C4-2B (cell line): ENCODE results near the gene BACE1-AS.
A peak's percentile ranks its signal among the peaks of the same experiment; 100 is the strongest.

Experiments used
- H3K27ac ChIP-seq: fragments of 450-650 bp; 2 replicates; pipeline ENCODE4 v1.5.1; 2017
- CTCF ChIP-seq: fragments of 450-650 bp; conservative IDR thresholded peaks from 2 replicates; pipeline ENCODE4 v1.5.1; 2017; ENCODE audit warnings: mild to moderate bottlenecking
- ZFX ChIP-seq: fragments of 450-650 bp; IDR thresholded peaks from 2 replicates; pipeline ENCODE4 v1.6.1; 2017

Gene BACE1-AS

GRCh38 chr11:117302228-117302627 is 11.1 kb downstream of the BACE1-AS start:
- no peak overlapping the region for H3K27ac ChIP-seq
- TF ChIP-seq ZFX = no peak
- no peak for TF ChIP-seq CTCF

GRCh38 chr11:117303101-117303500 is 12.0 kb downstream of the BACE1-AS start:
- no peak overlapping the region for H3K27ac ChIP-seq
- TF ChIP-seq ZFX (no peak), CTCF (no peak)

GRCh38 chr11:117303646-117304315 is 12.6 kb downstream of the BACE1-AS start:
- no peak for TF ChIP-seq CTCF
- TF ChIP-seq ZFX = no peak
- no peak overlapping the region for H3K27ac ChIP-seq

GRCh38 chr11:117305145-117305544 is 14.0 kb downstream of the BACE1-AS start:
- TF ChIP-seq ZFX = no peak
- no peak for TF ChIP-seq CTCF
- H3K27ac ChIP-seq = no peak overlapping the region

GRCh38 chr11:117309310-117309709 is 18.2 kb downstream of the BACE1-AS start:
- TF ChIP-seq ZFX = no peak
- no peak for TF ChIP-seq CTCF
- no peak overlapping the region for H3K27ac ChIP-seq

GRCh38 chr11:117313091-117313490 is 21.9 kb downstream of the BACE1-AS start:
- H3K27ac ChIP-seq = no peak overlapping the region
- TF ChIP-seq CTCF (no peak), ZFX (no peak)

GRCh38 chr11:117313828-117314768 is 23.0 kb downstream of the BACE1-AS start:
- TF ChIP-seq CTCF (no peak), ZFX (no peak)
- H3K27ac ChIP-seq = peak overlapping the region; percentile 8; the same call in 1 of the 2 replicates
